Kidney (tissue), 14 donors: ENCODE measurements around the gene DUT. TPM values are rescaled to one million over a fixed set of nuclear protein-coding genes. Genes with fewer than 3 reads are reported as not detected.
A peak's percentile ranks its signal among the peaks of the same experiment; 100 is the strongest.

ENCODE experiments used
- DNase-seq, 5 donors: peaks; one replicate each; pipeline ENCODE4 v3.0.0-alpha.2; 2013 to 2020
- FAIRE-seq: peaks from 2 replicates; lab custom pipeline; 2012; peaks lifted over from hg19 to GRCh38; lab: Jason Lieb, UNC
- H3K27ac ChIP-seq, 2 donors: one replicate each; pipeline ENCODE4 v1.7.0; 2013; ENCODE audit warnings: low read depth in 2 of 2, low read length in 2 of 2, inconsistent platforms in 1 of 2
- H3K27me3 ChIP-seq: one replicate; pipeline ENCODE4 v1.7.1; 2013; ENCODE audit warnings: low read length, inconsistent platforms; ENCODE audit not compliant: control insufficient read depth, insufficient read depth
- H3K36me3 ChIP-seq, 3 donors: one replicate each; pipeline versions ENCODE4 v1.7.0 to v1.7.1; 2013; ENCODE audit warnings: low read length in 3 of 3, control low read depth in 1 of 3, inconsistent platforms in 1 of 3; ENCODE audit not compliant: insufficient read depth in 3 of 3, control insufficient read depth in 2 of 3
- H3K4me1 ChIP-seq, 3 donors: one replicate each; pipeline versions ENCODE4 v1.7.0 to v1.7.1; 2013; ENCODE audit warnings: low read length in 3 of 3, inconsistent platforms in 1 of 3, low read depth in 1 of 3; ENCODE audit not compliant: control insufficient read depth in 2 of 3, insufficient read depth in 2 of 3
- H3K4me3 ChIP-seq, 3 donors: one replicate each; pipeline versions ENCODE4 v1.7.0 to v1.8.1; 2013; ENCODE audit warnings: low read length in 3 of 3, control low read depth in 1 of 3, inconsistent platforms in 1 of 3
- H3K9ac ChIP-seq, 3 donors: one replicate each; pipeline versions ENCODE4 v1.7.0 to v1.7.1; 2013; ENCODE audit warnings: low read length in 3 of 3, control low read depth in 1 of 3, inconsistent platforms in 1 of 3
- H3K9me3 ChIP-seq, 3 donors: one replicate each; pipeline versions ENCODE4 v1.7.0 to v1.7.1; 2013; ENCODE audit warnings: low read length in 3 of 3, control low read depth in 1 of 3, inconsistent platforms in 1 of 3; ENCODE audit not compliant: control insufficient read depth in 2 of 3, insufficient read depth in 1 of 3
- intact Hi-C: fragments of 100-400 bp; cut with DNase I; formaldehyde crosslinking; loops from one replicate; pipeline ENCODE4 v1.11.1; 2022
- polyA plus RNA-seq: library from polyadenylated mRNA; stranded (reverse); fragments of 350-450 nt; fragmentation: Illumina TruSeq; extraction: RNeasy Lipid Tissue Mini Kit (QIAGEN cat#74804); gene quantifications from one replicate; pipeline ENCODE4 v1.2.3, GENCODE V29; 2014; ENCODE audit warnings: low read depth, low replicate concordance; ENCODE audit not compliant: insufficient read depth
- total RNA-seq: library from RNA; stranded (reverse); fragmentation: NEBNext Ultra II Directional; extraction: Animal tissue kit (Norgen Biotek cat#: 25700); gene quantifications from one replicate; pipeline ENCODE4 v1.2.1, GENCODE V29; 2021
- TF ChIP-seq, protein P1 (sequence below): IDR thresholded peaks from 3 replicates; pipeline ENCODE4 v1.5.1; 2012; ENCODE audit warnings: mild to moderate bottlenecking, moderate library complexity, borderline replicate concordance; ENCODE audit not compliant: insufficient read depth; ENCODE audit errors: extremely low read depth
- donor health status: control.
- donor health status: control.
- donor health status: control.
- donor health status: control.
- donor health status: control.
- donor health status: DM: yes; HTN: yes; CAD: no.
- donor health status: Normal renal cell carcinoma (clear cell type).

The DUT gene
- total and polyA plus RNA-seq, 2 donors from 2014 or later: 85.6 to 95.5 TPM

DNA sequence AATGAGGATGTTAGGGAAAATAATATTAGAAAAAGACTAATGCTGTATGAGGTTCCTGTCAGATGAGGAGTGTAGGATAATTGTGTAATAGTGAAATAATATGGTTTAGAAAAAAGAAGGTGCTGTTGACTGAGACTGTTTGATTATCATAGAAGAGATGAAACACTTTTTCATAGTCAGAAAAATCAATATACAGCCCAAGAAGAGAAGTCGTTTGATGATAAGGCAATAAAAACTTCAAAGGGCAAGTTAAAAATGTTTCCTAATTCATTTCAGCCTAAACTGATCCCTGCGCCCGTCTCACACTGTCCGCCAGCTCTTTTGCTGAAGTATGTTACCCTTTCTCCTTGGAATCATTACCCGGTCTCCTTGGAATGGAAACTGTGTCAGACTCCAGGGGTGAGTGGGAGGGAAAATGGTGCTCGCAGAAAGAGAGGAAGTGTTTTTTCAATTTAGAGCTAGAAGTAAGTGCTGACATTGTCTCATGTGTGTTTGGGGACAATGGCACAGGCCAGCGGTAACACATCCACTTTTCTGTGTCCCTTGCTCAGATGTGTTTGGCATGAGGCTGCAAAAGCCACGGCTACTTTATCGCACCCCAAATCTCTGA, 23.6 kb downstream of the DUT start:
- H3K4me3 ChIP-seq: peak overlapping the region in 2 of 3 donors; percentile 61 to 66
- FAIRE-seq (no peak), DNase-seq (no peak)
- H3K27me3 ChIP-seq: no peaks in the 10 kb centered on the region
- TF ChIP-seq, protein P1, sequence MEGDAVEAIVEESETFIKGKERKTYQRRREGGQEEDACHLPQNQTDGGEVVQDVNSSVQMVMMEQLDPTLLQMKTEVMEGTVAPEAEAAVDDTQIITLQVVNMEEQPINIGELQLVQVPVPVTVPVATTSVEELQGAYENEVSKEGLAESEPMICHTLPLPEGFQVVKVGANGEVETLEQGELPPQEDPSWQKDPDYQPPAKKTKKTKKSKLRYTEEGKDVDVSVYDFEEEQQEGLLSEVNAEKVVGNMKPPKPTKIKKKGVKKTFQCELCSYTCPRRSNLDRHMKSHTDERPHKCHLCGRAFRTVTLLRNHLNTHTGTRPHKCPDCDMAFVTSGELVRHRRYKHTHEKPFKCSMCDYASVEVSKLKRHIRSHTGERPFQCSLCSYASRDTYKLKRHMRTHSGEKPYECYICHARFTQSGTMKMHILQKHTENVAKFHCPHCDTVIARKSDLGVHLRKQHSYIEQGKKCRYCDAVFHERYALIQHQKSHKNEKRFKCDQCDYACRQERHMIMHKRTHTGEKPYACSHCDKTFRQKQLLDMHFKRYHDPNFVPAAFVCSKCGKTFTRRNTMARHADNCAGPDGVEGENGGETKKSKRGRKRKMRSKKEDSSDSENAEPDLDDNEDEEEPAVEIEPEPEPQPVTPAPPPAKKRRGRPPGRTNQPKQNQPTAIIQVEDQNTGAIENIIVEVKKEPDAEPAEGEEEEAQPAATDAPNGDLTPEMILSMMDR: no peak
- peak overlapping the region in 1 of 3 donors; percentile 57 for H3K9ac ChIP-seq
- H3K9me3 ChIP-seq: no peaks in the 10 kb centered on the region
- H3K27ac ChIP-seq: peak overlapping the region in 1 of 2 donors; percentile 59
- no peaks in the 10 kb centered on the region for H3K4me1 ChIP-seq
- intact Hi-C loops: no loop called here
- H3K36me3 ChIP-seq: no peaks in the 10 kb centered on the region

GRCh38 chr15:48355377-48355776, 24.1 kb downstream of the DUT start:
- Histone ChIP-seq H3K9me3 (no peaks in the 10 kb centered on the region), H3K36me3 (no peaks in the 10 kb centered on the region), H3K9ac (peak overlapping the region in 1 of 3 donors; percentile 57), H3K27ac (peak overlapping the region in 1 of 2 donors; percentile 59), H3K27me3 (no peaks in the 10 kb centered on the region), H3K4me3 (peak overlapping the region in 2 of 3 donors; percentile 61 to 66), H3K4me1 (no peaks in the 10 kb centered on the region)
- intact Hi-C loops: no loop called here
- peak in 2 of 5 donors; percentile 9 to 21 for DNase-seq
- FAIRE-seq: no peak
- TF ChIP-seq, protein P1: no peak

- Histone ChIP-seq H3K27ac (no peak overlapping the region), H3K4me3 (no peak overlapping the region), H3K9ac (no peak overlapping the region), H3K4me1 (no peaks in the 10 kb centered on the region), H3K27me3 (no peaks in the 10 kb centered on the region), H3K9me3 (no peaks in the 10 kb centered on the region), H3K36me3 (no peaks in the 10 kb centered on the region)
- TF ChIP-seq, protein P1: peak; percentile 42
- FAIRE-seq (peak; percentile 32), DNase-seq (peak in 2 of 5 donors; percentile 39 to 54)
- intact Hi-C loops: no loop called here
Observed at GRCh38 chr15:48358229-48359152, 27.3 kb downstream of the DUT start.
